HG02588 (cell line): Measurements from ENCODE around the gene GSE1.

ENCODE experiments used
- ATAC-seq: cut with Tn5 transposase; IDR thresholded peaks from one replicate; pipeline ENCODE4 v1.9.1; 2021; ENCODE audit warnings: mild to moderate bottlenecking, moderate library complexity; ENCODE audit not compliant: unreplicated experiment

Gene GSE1

GRCh38 chr16:85573696-85574641, 39.2 kb upstream of the GSE1 start:
- no peak for ATAC-seq

GRCh38 chr16:85574672-85575475, 38.2 kb upstream of the GSE1 start:
- ATAC-seq, result no peak

GRCh38 chr16:85575920-85576319, 37.2 kb upstream of the GSE1 start:
- ATAC-seq, result no peak

- no peak for ATAC-seq
Observed at GRCh38 chr16:85576944-85577343, 36.2 kb upstream of the GSE1 start.

- ATAC-seq, result no peak
Observed at GRCh38 chr16:85577899-85578598, 35.1 kb upstream of the GSE1 start.

GRCh38 chr16:85578599-85578948, 34.5 kb upstream of the GSE1 start:
- ATAC-seq, result no peak

GRCh38 chr16:85579191-85579590, 33.9 kb upstream of the GSE1 start:
- no peak for ATAC-seq

- ATAC-seq, result no peak
Observed at GRCh38 chr16:85579923-85580580, 33.1 kb upstream of the GSE1 start.

GRCh38 chr16:85580684-85581083, 32.4 kb upstream of the GSE1 start:
- ATAC-seq, result no peak

GRCh38 chr16:85582229-85582991, 30.7 kb upstream of the GSE1 start:
- ATAC-seq, result no peak

- ATAC-seq, result no peak
Observed at GRCh38 chr16:85583491-85584181, 29.5 kb upstream of the GSE1 start.

- ATAC-seq, result no peak
Observed at GRCh38 chr16:85584267-85584666, 28.9 kb upstream of the GSE1 start.

- ATAC-seq, result no peak
Observed at GRCh38 chr16:85584819-85585282, 28.3 kb upstream of the GSE1 start.

GRCh38 chr16:85585711-85586110, 27.4 kb upstream of the GSE1 start:
- no peak for ATAC-seq

GRCh38 chr16:85586380-85587104, 26.6 kb upstream of the GSE1 start:
- no peak for ATAC-seq

GRCh38 chr16:85587762-85588556, 25.2 kb upstream of the GSE1 start:
- ATAC-seq, result no peak

GRCh38 chr16:85588562-85589503, 24.3 kb upstream of the GSE1 start:
- no peak for ATAC-seq
